ENCODE data around the gene PRLHR.

Gene PRLHR

GRCh38 chr10:118563373-118563890, 32.0 kb downstream of the PRLHR start:
- no peak for DNase-seq (ENCODE audit: low spot score)

GRCh38 chr10:118562851-118563250, 32.6 kb downstream of the PRLHR start:
- DNase-seq (ENCODE audit: low spot score): no peak

- no peak for DNase-seq (ENCODE audit: low spot score)
These were observed 37.5 kb downstream of the PRLHR start for GRCh38 chr10:118557946-118558345.

- DNase-seq (ENCODE audit: low spot score): no peak
These were observed 43.8 kb downstream of the PRLHR start for GRCh38 chr10:118551535-118552100.

- no peak for DNase-seq (ENCODE audit: low spot score)
These were observed 48.2 kb downstream of the PRLHR start for GRCh38 chr10:118547282-118547681.

- no peak for DNase-seq (ENCODE audit: low spot score)
These were observed 49.0 kb downstream of the PRLHR start for GRCh38 chr10:118546479-118546878.

- no peak for DNase-seq (ENCODE audit: low spot score)
These were observed 50.1 kb downstream of the PRLHR start for GRCh38 chr10:118545381-118545780.

- DNase-seq (ENCODE audit: low spot score): no peak
These were observed 51.0 kb downstream of the PRLHR start for GRCh38 chr10:118544401-118544948.

GRCh38 chr10:118543714-118544400, 51.6 kb downstream of the PRLHR start:
- DNase-seq (ENCODE audit: low spot score): no peak

GRCh38 chr10:118542745-118543144, 52.7 kb downstream of the PRLHR start:
- DNase-seq (ENCODE audit: low spot score): no peak

- DNase-seq (ENCODE audit: low spot score): no peak
These were observed 53.2 kb downstream of the PRLHR start for GRCh38 chr10:118542205-118542604.

- DNase-seq (ENCODE audit: low spot score): no peak
These were observed 53.7 kb downstream of the PRLHR start for GRCh38 chr10:118541718-118542117.

Measured in hematopoietic multipotent progenitor cell treated with erythropoietin and hydrocortisone succinate and interleukin-3 and kit ligand, for 15 days (in vitro differentiated cells).